Panc1 (cell line): Measurements from ENCODE around the gene DLG2.

Source experiments
- POLR2AphosphoS5 ChIP-seq: IDR thresholded peaks from 2 replicates; pipeline ENCODE4 v1.6.1; 2012; ENCODE audit warnings: mild to moderate bottlenecking, low read depth, low read length, moderate library complexity
- SIN3A ChIP-seq: IDR thresholded peaks from 2 replicates; pipeline ENCODE4 v1.6.1; 2012; ENCODE audit warnings: low read depth, mild to moderate bottlenecking, low read length, moderate library complexity, borderline replicate concordance; ENCODE audit not compliant: insufficient read depth
- TCF7L2 ChIP-seq: IDR thresholded peaks from 2 replicates; pipeline ENCODE4 v1.6.1; 2011; ENCODE audit warnings: mild to moderate bottlenecking, low read depth, low read length, inconsistent platforms
- TF ChIP-seq, protein P1 (sequence below): fragments of 450-650 bp; IDR thresholded peaks from 2 replicates; pipeline ENCODE4 v1.5.1; 2017; ENCODE audit warnings: mild to moderate bottlenecking
- TF ChIP-seq, protein P2 (sequence below), 2 experiments: IDR thresholded peaks; 2 replicates each; pipeline ENCODE4 v1.6.1; 2011 to 2012; ENCODE audit warnings: low read depth in 2 of 2, control low read depth in 1 of 2, low read length in 1 of 2, mild to moderate bottlenecking in 1 of 2, moderate library complexity in 1 of 2; ENCODE audit not compliant: insufficient read depth in 1 of 2

DNA sequence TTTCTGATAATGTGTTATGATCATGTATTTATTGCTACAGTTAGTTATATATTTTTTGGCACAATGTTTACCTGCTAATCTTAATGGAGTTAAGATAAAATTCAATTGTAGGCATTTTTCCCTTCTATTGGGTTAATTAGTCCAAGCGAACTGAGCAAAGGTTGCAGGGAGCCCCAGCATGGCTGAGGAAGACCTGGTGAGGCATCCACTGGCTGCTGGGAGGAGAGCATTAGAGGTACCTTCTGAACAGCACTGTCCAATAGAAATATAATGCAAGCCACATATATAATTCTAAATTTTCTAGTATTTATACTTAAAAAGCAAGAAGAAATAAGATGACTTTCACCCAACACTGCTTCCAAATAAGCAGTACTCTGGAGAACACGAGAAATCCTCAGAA, 19.9 kb upstream of the DLG2 start:
- TF ChIP-seq, protein P1, sequence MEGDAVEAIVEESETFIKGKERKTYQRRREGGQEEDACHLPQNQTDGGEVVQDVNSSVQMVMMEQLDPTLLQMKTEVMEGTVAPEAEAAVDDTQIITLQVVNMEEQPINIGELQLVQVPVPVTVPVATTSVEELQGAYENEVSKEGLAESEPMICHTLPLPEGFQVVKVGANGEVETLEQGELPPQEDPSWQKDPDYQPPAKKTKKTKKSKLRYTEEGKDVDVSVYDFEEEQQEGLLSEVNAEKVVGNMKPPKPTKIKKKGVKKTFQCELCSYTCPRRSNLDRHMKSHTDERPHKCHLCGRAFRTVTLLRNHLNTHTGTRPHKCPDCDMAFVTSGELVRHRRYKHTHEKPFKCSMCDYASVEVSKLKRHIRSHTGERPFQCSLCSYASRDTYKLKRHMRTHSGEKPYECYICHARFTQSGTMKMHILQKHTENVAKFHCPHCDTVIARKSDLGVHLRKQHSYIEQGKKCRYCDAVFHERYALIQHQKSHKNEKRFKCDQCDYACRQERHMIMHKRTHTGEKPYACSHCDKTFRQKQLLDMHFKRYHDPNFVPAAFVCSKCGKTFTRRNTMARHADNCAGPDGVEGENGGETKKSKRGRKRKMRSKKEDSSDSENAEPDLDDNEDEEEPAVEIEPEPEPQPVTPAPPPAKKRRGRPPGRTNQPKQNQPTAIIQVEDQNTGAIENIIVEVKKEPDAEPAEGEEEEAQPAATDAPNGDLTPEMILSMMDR = no peak
- TF ChIP-seq SIN3A = no peak
- TF ChIP-seq POLR2AphosphoS5 = no peak
- TF ChIP-seq TCF7L2 = no peak
- TF ChIP-seq, protein P2, sequence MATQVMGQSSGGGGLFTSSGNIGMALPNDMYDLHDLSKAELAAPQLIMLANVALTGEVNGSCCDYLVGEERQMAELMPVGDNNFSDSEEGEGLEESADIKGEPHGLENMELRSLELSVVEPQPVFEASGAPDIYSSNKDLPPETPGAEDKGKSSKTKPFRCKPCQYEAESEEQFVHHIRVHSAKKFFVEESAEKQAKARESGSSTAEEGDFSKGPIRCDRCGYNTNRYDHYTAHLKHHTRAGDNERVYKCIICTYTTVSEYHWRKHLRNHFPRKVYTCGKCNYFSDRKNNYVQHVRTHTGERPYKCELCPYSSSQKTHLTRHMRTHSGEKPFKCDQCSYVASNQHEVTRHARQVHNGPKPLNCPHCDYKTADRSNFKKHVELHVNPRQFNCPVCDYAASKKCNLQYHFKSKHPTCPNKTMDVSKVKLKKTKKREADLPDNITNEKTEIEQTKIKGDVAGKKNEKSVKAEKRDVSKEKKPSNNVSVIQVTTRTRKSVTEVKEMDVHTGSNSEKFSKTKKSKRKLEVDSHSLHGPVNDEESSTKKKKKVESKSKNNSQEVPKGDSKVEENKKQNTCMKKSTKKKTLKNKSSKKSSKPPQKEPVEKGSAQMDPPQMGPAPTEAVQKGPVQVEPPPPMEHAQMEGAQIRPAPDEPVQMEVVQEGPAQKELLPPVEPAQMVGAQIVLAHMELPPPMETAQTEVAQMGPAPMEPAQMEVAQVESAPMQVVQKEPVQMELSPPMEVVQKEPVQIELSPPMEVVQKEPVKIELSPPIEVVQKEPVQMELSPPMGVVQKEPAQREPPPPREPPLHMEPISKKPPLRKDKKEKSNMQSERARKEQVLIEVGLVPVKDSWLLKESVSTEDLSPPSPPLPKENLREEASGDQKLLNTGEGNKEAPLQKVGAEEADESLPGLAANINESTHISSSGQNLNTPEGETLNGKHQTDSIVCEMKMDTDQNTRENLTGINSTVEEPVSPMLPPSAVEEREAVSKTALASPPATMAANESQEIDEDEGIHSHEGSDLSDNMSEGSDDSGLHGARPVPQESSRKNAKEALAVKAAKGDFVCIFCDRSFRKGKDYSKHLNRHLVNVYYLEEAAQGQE (IDR thresholded peaks at IDR 0.05; ENCODE audit: insufficient read depth in 1 of 2, low read depth in 2 of 2, low read length in 1 of 2) = no peak
